Activated naive CD8-positive, alpha-beta T cell treated with anti-CD3 and anti-CD28 coated beads for 36 hours (primary cell): Measurements from ENCODE around the gene PLVAP. TPM values are rescaled to one million over a fixed set of nuclear protein-coding genes. Genes with fewer than 3 reads are reported as not detected.

Experiments used
- total RNA-seq, 2 experiments: library from RNA; stranded (reverse); gene quantifications; one replicate each; pipeline ENCODE4 v1.2.3, GENCODE V29; 2021

Gene PLVAP
- total RNA-seq, 2 experiments from 2014 or later: not detected

Other genes starting within 250 kb of the PLVAP start
- gene USE1, start 162.0 kb downstream of the PLVAP start, total RNA-seq: 10 to 100 TPM; 26.5 to 27.1 TPM
- 10 to 100 TPM; 11.9 to 12.6 TPM for gene OCEL1, start 151.1 kb downstream of the PLVAP start, total RNA-seq
- 1 to 10 TPM; 6.9 to 7.1 TPM for gene NR2F6, start 131.4 kb downstream of the PLVAP start, total RNA-seq
- gene USHBP1, start 112.6 kb downstream of the PLVAP start, total RNA-seq: not detected
- 100 to 1,000 TPM; 107 to 112 TPM for gene BABAM1, start 109.9 kb downstream of the PLVAP start, total RNA-seq
- gene ANKLE1, start 95.4 kb downstream of the PLVAP start, total RNA-seq: 10 to 100 TPM; 22.9 to 23.2 TPM
- 1 to 10 TPM; 4.1 to 4.9 TPM for gene ABHD8, start 73.9 kb downstream of the PLVAP start, total RNA-seq
- gene MRPL34, start 71.5 kb downstream of the PLVAP start, total RNA-seq: 100 to 1,000 TPM; 122 to 128 TPM
- 10 to 100 TPM; 41.0 to 43.6 TPM for gene DDA1, start 67.8 kb downstream of the PLVAP start, total RNA-seq
- 1 to 10 TPM; 2.5 to 2.7 TPM for gene ANO8, start 42.5 kb downstream of the PLVAP start, total RNA-seq
- 10 to 100 TPM; 49.0 to 49.6 TPM for gene GTPBP3, start 39.8 kb downstream of the PLVAP start, total RNA-seq
- 1 to 10 TPM in 1 of 2 experiments, under 1 TPM in 1; 0.96 to 1.6 TPM for gene CCDC194, start 16.9 kb upstream of the PLVAP start, total RNA-seq
- 10 to 100 TPM; 92.6 to 98.6 TPM for gene BST2, start 28.3 kb upstream of the PLVAP start, total RNA-seq
- gene MVB12A, start 42.7 kb upstream of the PLVAP start, total RNA-seq: 10 to 100 TPM; 26.4 to 27.4 TPM
- not detected for gene TMEM221, start 71.3 kb upstream of the PLVAP start, total RNA-seq
- not detected for gene NXNL1, start 83.6 kb upstream of the PLVAP start, total RNA-seq
- 1 to 10 TPM; 2.6 to 2.8 TPM for gene SLC27A1, start 93.2 kb upstream of the PLVAP start, total RNA-seq
- gene PGLS, start 134.3 kb upstream of the PLVAP start, total RNA-seq: 10 to 100 TPM; 55.0 to 58.4 TPM
- 10 to 100 TPM; 78.9 to 80.1 TPM for gene COLGALT1, start 178.3 kb upstream of the PLVAP start, total RNA-seq